Body of pancreas (tissue), 4 donors: ENCODE measurements around the gene SRSF9. TPM values are rescaled to one million over a fixed set of nuclear protein-coding genes. Genes with fewer than 3 reads are reported as not detected.

Source experiments
- ATAC-seq: fragments of 150-250 bp; one replicate; pipeline ENCODE4 v1.9.1; 2016
- DNase-seq, 4 donors: peaks; one replicate each; pipeline ENCODE4 v3.0.0-alpha.2; 2019
- H3K27ac ChIP-seq, 4 donors: fragments of 200-600 bp; sonication (generic); 1 replicate in 3 of 4; 2 replicates in 1 of 4; pipeline versions ENCODE4 v1.5.1 to v1.6.1; 2016 to 2019; ENCODE audit warnings: mild to moderate bottlenecking in 1 of 4, mixed read lengths in 1 of 4, moderate library complexity in 1 of 4
- H3K27me3 ChIP-seq, 2 donors: fragments of 200-600 bp; sonication (generic); one replicate each; pipeline ENCODE4 v1.6.0; 2016; ENCODE audit warnings: mild to moderate bottlenecking in 1 of 2
- H3K36me3 ChIP-seq, 2 donors: fragments of 200-600 bp; sonication (generic); replicated peaks in 1 of 2; 2 replicates each; pipeline ENCODE4 v1.5.1; 2016; ENCODE audit warnings: low read depth in 2 of 2; ENCODE audit not compliant: insufficient read depth in 1 of 2
- H3K4me1 ChIP-seq: fragments of 200-600 bp; sonication (generic); one replicate; pipeline ENCODE4 v1.6.0; 2016
- H3K4me3 ChIP-seq, 2 donors: fragments of 200-600 bp; sonication (generic); 1 replicate in 1 of 2; 2 replicates in 1 of 2; pipeline ENCODE4 v1.5.1; 2016 to 2019
- H3K9me3 ChIP-seq, 3 donors: fragments of 200-600 bp; sonication (generic); 1 replicate in 2 of 3; 2 replicates in 1 of 3; pipeline ENCODE4 v1.5.1; 2016
- CTCF ChIP-seq, 7 experiments: fragments of 450-650 bp in 4 of 7; fragments of 200-600 bp in 3 of 7; sonication (generic) in 3 of 7; IDR thresholded peaks; one replicate each; pipeline ENCODE4 v1.5.1; 2016 to 2019; ENCODE audit warnings: antibody characterized with exemption in 7 of 7
- POLR2A ChIP-seq, 3 donors: fragments of 450-650 bp; IDR thresholded peaks; one replicate each; pipeline ENCODE4 v1.6.1; 2016; ENCODE audit warnings: antibody characterized with exemption in 3 of 3, mild to moderate bottlenecking in 2 of 3
- WGBS, 2 donors: methylation state at CpG; one replicate each; pipeline ENCODE4 v1.1.5; 2017; 5-methylcytosine and 5-hydroxymethylcytosine counted together
- intact Hi-C: fragments of 100-400 bp; cut with DNase I; formaldehyde crosslinking; loops from one replicate; pipeline ENCODE4 v1.15.1; 2023
- small RNA-seq: library from RNA; depleted of rRNA; stranded (forward); fragments of <200 nt; gene quantifications from one replicate; pipeline ENCODE3, GENCODE V24; 2016
- total RNA-seq, 2 donors: library from RNA; depleted of rRNA; stranded (reverse); fragments of >200 nt; gene quantifications; one replicate each; pipeline ENCODE4 v1.1.0, GENCODE V29; 2016

The SRSF9 gene
- total RNA-seq, 2 donors from 2014 or later = 86.0 to 93.9 TPM

GRCh38 chr12:120416490-120417216, 52.9 kb downstream of the SRSF9 start:
- Histone ChIP-seq H3K4me3 (no peak overlapping the region), H3K36me3 (no peaks in the 10 kb centered on the region), H3K4me1 (peaks cover 11% of the 10 kb centered on the region), H3K27ac (no peak overlapping the region), H3K27me3 (no peaks in the 10 kb centered on the region), H3K9me3 (no peaks in the 10 kb centered on the region)
- 81 to 83% methylated on average over 7 of the region's 7 CpGs for WGBS, 2 donors
- TF ChIP-seq POLR2A (IDR thresholded peaks at IDR 0.05) = no peak
- no peak for DNase-seq
- intact Hi-C loops = no loop called here
- no peak for ATAC-seq

GRCh38 chr12:120413901-120414695, 55.5 kb downstream of the SRSF9 start:
- no peak overlapping the region for H3K4me3 ChIP-seq
- DNase-seq (peak; percentile 68 to 86 (median 83)), ATAC-seq (peak; percentile 98)
- no peaks in the 10 kb centered on the region for H3K36me3 ChIP-seq
- intact Hi-C loops = no loop called here
- H3K4me1 ChIP-seq = peaks cover 11% of the 10 kb centered on the region
- 27 to 37% methylated on average over 5 to 13 of the region's 13 CpGs for WGBS, 2 donors
- H3K9me3 ChIP-seq = no peaks in the 10 kb centered on the region
- peak overlapping the region in 3 of 4 donors; percentile 52 to 79 (median 70) for H3K27ac ChIP-seq
- no peaks in the 10 kb centered on the region for H3K27me3 ChIP-seq
- TF ChIP-seq CTCF (IDR thresholded peaks at IDR 0.05) = no peak
- TF ChIP-seq POLR2A (IDR thresholded peaks at IDR 0.05) = peak in 1 of 3 donors; percentile 47

GRCh38 chr12:120412421-120412820, 57.1 kb downstream of the SRSF9 start:
- TF ChIP-seq CTCF (IDR thresholded peaks at IDR 0.05) (no peak), POLR2A (IDR thresholded peaks at IDR 0.05) (no peak)
- Histone ChIP-seq H3K4me1 (peaks cover 11% of the 10 kb centered on the region), H3K36me3 (no peaks in the 10 kb centered on the region), H3K27ac (no peak overlapping the region), H3K4me3 (no peak overlapping the region), H3K9me3 (no peaks in the 10 kb centered on the region), H3K27me3 (no peaks in the 10 kb centered on the region)
- DNase-seq = no peak
- 86 to 87% methylated on average over 7 of the region's 7 CpGs for WGBS, 2 donors
- intact Hi-C loops = no loop called here
- no peak for ATAC-seq

Small RNA genes lying within 50 kb of the gene (small RNA-seq; reads per million reads assigned to genes)
- gene RF00019 = not detected

Other genes starting within 250 kb of the SRSF9 start
- gene PXN, start 204.0 kb downstream of the SRSF9 start, total RNA-seq = 10 to 100 TPM; 29.3 to 35.9 TPM
- gene RNU4-2, start 177.8 kb downstream of the SRSF9 start, total RNA-seq = under 1 TPM; under 0.01 TPM
- under 1 TPM; under 0.01 TPM for gene RNU4-1, start 176.5 kb downstream of the SRSF9 start, total RNA-seq
- 1 to 10 TPM in 1 of 2 donors, under 1 TPM in 1; 0.99 to 6.2 TPM for gene SIRT4, start 167.4 kb downstream of the SRSF9 start, total RNA-seq
- over 10,000 TPM in 1 of 2 donors, 1,000 to 10,000 TPM in 1; 6,971 to 11,984 TPM for gene PLA2G1B, start 142.0 kb downstream of the SRSF9 start, total RNA-seq
- gene MSI1, start 100.6 kb downstream of the SRSF9 start, total RNA-seq = 1 to 10 TPM in 1 of 2 donors, under 1 TPM in 1; 0.66 to 1.3 TPM
- gene COX6A1, start 31.6 kb downstream of the SRSF9 start, total RNA-seq = 100 to 1,000 TPM; 183 to 359 TPM
- 10 to 100 TPM in 1 of 2 donors, 1 to 10 TPM in 1; 2.3 to 11.2 TPM for gene TRIAP1, start 23.4 kb downstream of the SRSF9 start, total RNA-seq
- gene GATC, start 23.3 kb downstream of the SRSF9 start, total RNA-seq = 10 to 100 TPM; 16.9 to 24.1 TPM
- gene DYNLL1, start 26.4 kb upstream of the SRSF9 start, total RNA-seq = 100 to 1,000 TPM in 1 of 2 donors, 10 to 100 TPM in 1; 48.5 to 143 TPM
- 10 to 100 TPM in 1 of 2 donors, 1 to 10 TPM in 1; 9.6 to 24.1 TPM for gene COQ5, start 59.4 kb upstream of the SRSF9 start, total RNA-seq
- 100 to 1,000 TPM in 1 of 2 donors, 10 to 100 TPM in 1; 62.5 to 124 TPM for gene RNF10, start 64.6 kb upstream of the SRSF9 start, total RNA-seq
- gene POP5, start 111.7 kb upstream of the SRSF9 start, total RNA-seq = 10 to 100 TPM; 23.9 to 45.8 TPM
- 1 to 10 TPM in 1 of 2 donors, under 1 TPM in 1; 0.33 to 1.0 TPM for gene CABP1, start 170.9 kb upstream of the SRSF9 start, total RNA-seq
- 100 to 1,000 TPM in 1 of 2 donors, 10 to 100 TPM in 1; 54.7 to 107 TPM for gene MLEC, start 217.4 kb upstream of the SRSF9 start, total RNA-seq
- 10 to 100 TPM in 1 of 2 donors, 1 to 10 TPM in 1; 8.6 to 23.6 TPM for gene UNC119B, start 240.7 kb upstream of the SRSF9 start, total RNA-seq